Measurements from ENCODE around the gene FSTL3. TPM values are rescaled to one million over a fixed set of nuclear protein-coding genes. Genes with fewer than 3 reads are reported as not detected.
"Not testable (repeated sequence)": the region's sequence is repeated elsewhere in the genome, so short reads cannot be mapped to it uniquely, and the experiment has no call there.

The FSTL3 gene
- 3.1 TPM for total RNA-seq
- polyA plus RNA-seq, result 12.5 TPM
- long read RNA-seq, donor 1, result 0 reads
- long read RNA-seq, donor 2, partial matches to known transcripts, result 0 of 2 reads
- long read RNA-seq, donor 2, other reads (novel, unspliced or antisense), result 0 of 2 reads
- long read RNA-seq, donor 3, partial matches to known transcripts, result 0 of 1 reads
- long read RNA-seq, donor 3, other reads (novel, unspliced or antisense), result 0 of 1 reads
- long read RNA-seq, donor 4, result 0 reads
- long read RNA-seq, donor 5, partial matches to known transcripts, result 0 of 5 reads
- long read RNA-seq, donor 5, other reads (novel, unspliced or antisense), result 0 of 5 reads
- long read RNA-seq, donor 6, partial matches to known transcripts, result 0 of 1 reads
- long read RNA-seq, donor 6, other reads (novel, unspliced or antisense), result 0 of 1 reads
- long read RNA-seq, donor 7, partial matches to known transcripts, result 0 of 1 reads
- long read RNA-seq, donor 7, other reads (novel, unspliced or antisense), result 0 of 1 reads
- long read RNA-seq, donor 8, result 0 reads
- long read RNA-seq, donor 9, result 0 reads
- long read RNA-seq, donor 10, partial matches to known transcripts, result 0 of 1 reads
- long read RNA-seq, donor 10, other reads (novel, unspliced or antisense), result 0 of 1 reads

DNA sequence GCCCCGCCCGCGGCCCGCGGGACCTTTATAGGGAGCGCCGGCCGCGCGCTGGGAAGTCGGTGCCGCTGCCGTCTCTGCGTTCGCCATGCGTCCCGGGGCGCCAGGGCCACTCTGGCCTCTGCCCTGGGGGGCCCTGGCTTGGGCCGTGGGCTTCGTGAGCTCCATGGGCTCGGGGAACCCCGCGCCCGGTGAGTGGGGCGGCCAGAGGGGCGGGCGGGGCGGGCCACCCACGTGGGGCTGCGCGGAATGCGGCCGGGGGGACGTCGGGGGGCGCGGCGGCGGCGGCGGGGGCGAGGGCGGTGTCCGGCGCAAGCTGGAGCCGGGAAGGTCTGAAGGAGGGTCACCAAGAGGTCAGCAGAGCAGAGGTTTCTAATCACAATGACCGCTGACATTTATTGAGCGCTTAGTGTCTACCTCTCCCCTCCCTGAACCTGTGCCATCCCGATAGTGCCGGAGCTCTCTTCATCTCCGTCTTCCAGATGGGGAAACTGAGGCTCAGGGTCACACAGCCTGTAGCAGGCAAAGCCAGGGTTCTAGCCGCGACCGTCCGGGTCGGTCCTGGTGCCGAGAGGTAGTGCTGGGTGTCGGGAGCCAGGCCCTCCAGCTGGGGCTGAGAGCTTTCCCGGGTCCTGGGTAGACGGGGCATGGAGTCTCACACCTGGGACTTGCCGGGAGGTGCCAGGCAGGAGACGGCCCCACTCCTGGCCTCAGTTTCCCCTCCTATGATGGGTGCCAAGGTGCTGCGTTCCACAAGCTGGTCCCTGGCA is at the start of gene FSTL3:
TSS of gene FSTL3 (plus strand) at position 54 of the 767 bp plus-strand sequence. CDS start at position 86, 32 bp downstream.
- no peak for DNase-seq (ENCODE audit: low read depth in 6 of 9, low spot score in 9 of 9)
- Histone ChIP-seq H3K9me3 (ENCODE audit: control insufficient read depth in 2 of 2, insufficient read depth in 1 of 2, low read length in 1 of 2) (peaks cover 0 to under 1% of the 10 kb centered on the region in 2 donors), H3K36me3 (ENCODE audit: control insufficient read depth in 2 of 2, insufficient read depth in 2 of 2, low read length in 1 of 2) (no peaks in the 10 kb centered on the region), H3K4me1 (ENCODE audit: control insufficient read depth in 2 of 2, insufficient read depth in 2 of 2, low read length in 2 of 2) (peaks cover 5 to 18% of the 10 kb centered on the region in 2 donors), H3K27ac (ENCODE audit: low read depth in 1 of 2, low read length in 1 of 2) (no peak within 1 kb of the TSS), H3K4me3 (ENCODE audit: low read length in 2 of 2) (no peak within 1 kb of the TSS), H3K27me3 (ENCODE audit: control insufficient read depth in 2 of 2, insufficient read depth in 1 of 2, low read length in 1 of 2) (peaks cover 34 to 70% of the 10 kb centered on the region in 2 donors)
- WGBS, result 17% methylated on average over 63 of the region's 63 CpGs

DNA sequence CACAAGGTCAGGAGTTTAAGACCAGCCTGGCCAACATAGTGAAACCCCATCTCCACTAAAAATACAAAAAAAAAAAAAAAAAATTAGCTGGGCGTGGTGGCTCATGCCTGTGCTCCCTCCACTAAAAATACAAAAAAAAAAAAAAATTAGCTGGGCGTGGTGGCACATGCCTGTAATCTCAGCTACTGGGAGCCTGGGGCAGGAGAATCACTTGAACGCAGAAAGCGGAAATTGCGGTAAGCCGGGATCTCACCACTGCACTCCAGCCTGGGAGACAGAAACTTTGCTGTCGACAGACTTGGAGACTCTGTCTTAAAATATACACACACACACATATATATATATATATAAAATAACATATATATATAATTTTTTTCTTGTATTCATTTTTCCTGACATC is 49.6 kb upstream of the FSTL3 start:
- H3K4me3 ChIP-seq (ENCODE audit: low read length in 2 of 2); H3K27me3 ChIP-seq (ENCODE audit: control insufficient read depth in 2 of 2, insufficient read depth in 1 of 2, low read length in 1 of 2); H3K27ac ChIP-seq (ENCODE audit: low read depth in 1 of 2, low read length in 1 of 2); DNase-seq (ENCODE audit: low read depth in 6 of 9, low spot score in 9 of 9); H3K4me1 ChIP-seq (ENCODE audit: control insufficient read depth in 2 of 2, insufficient read depth in 2 of 2, low read length in 2 of 2); H3K9me3 ChIP-seq (ENCODE audit: control insufficient read depth in 2 of 2, insufficient read depth in 1 of 2, low read length in 1 of 2): not testable (repeated sequence)
- peaks cover 47 to 63% of the 10 kb centered on the region in 2 donors for H3K36me3 ChIP-seq (ENCODE audit: control insufficient read depth in 2 of 2, insufficient read depth in 2 of 2, low read length in 1 of 2)
- 97% methylated on average over 7 of the region's 7 CpGs for WGBS

DNA sequence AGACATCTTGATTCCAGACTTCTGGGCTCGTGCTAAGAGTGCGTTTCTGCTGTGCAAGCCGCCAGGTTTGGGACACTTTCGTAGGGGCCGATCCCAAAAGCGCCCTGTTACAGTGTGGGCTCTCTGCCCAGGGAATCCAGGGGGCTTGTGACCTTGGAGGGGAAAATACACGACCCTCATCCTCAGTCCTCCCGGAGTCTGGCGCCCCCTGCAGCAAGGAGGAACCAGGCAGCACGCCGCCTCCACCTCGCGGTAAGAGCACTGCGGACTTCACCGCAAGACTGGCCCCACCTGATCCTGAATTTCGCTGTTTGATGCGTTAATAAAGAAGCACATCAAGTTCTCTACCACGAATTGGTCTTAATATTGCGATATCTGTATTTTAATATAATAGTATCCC is 48.0 kb upstream of the FSTL3 start:
- H3K36me3 ChIP-seq (ENCODE audit: control insufficient read depth in 2 of 2, insufficient read depth in 2 of 2, low read length in 1 of 2), result peaks cover 37 to 47% of the 10 kb centered on the region in 2 donors
- H3K9me3 ChIP-seq (ENCODE audit: control insufficient read depth in 2 of 2, insufficient read depth in 1 of 2, low read length in 1 of 2), result peaks cover 0 to 4% of the 10 kb centered on the region in 2 donors
- 93% methylated on average over 19 of the region's 19 CpGs for WGBS

DNA sequence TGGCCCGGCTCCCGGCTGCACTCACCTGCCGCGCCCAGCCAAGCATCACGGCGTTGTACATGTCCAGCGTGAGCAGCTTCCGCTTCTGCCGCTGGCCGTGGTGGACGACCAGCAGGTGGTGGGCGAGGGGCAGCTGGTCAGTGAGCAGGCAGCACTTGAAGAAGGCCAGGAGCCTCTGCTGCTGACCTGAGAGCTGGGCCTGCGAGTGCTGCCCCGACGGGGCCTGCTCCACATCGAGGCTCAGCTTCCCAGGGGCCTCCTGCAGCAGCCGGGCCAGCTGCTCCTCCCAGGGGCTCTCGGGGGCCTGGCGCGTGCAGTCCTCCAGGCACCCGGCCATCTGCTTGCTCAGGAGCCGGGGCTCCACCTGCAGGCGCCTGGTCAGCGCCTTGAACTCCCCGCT is 46.7 kb upstream of the FSTL3 start:
- not testable (repeated sequence) for H3K9me3 ChIP-seq (ENCODE audit: control insufficient read depth in 2 of 2, insufficient read depth in 1 of 2, low read length in 1 of 2); H3K27ac ChIP-seq (ENCODE audit: low read depth in 1 of 2, low read length in 1 of 2); H3K27me3 ChIP-seq (ENCODE audit: control insufficient read depth in 2 of 2, insufficient read depth in 1 of 2, low read length in 1 of 2); H3K4me3 ChIP-seq (ENCODE audit: low read length in 2 of 2); DNase-seq (ENCODE audit: low read depth in 6 of 9, low spot score in 9 of 9)
- Histone ChIP-seq H3K36me3 (ENCODE audit: control insufficient read depth in 2 of 2, insufficient read depth in 2 of 2, low read length in 1 of 2) (peaks cover 34 to 37% of the 10 kb centered on the region in 2 donors), H3K4me1 (ENCODE audit: control insufficient read depth in 2 of 2, insufficient read depth in 2 of 2, low read length in 2 of 2) (peaks cover 17% of the 10 kb centered on the region in 2 donors)
- 95% methylated on average over 25 of the region's 25 CpGs for WGBS

More for the DNA sequence above, 48.0 kb upstream of the FSTL3 start:
- Histone ChIP-seq H3K4me3 (ENCODE audit: low read length in 2 of 2) (no peak overlapping the region), H3K27me3 (ENCODE audit: control insufficient read depth in 2 of 2, insufficient read depth in 1 of 2, low read length in 1 of 2) (no peaks in the 10 kb centered on the region), H3K4me1 (ENCODE audit: control insufficient read depth in 2 of 2, insufficient read depth in 2 of 2, low read length in 2 of 2) (peaks cover 9% of the 10 kb centered on the region in 2 donors), H3K27ac (ENCODE audit: low read depth in 1 of 2, low read length in 1 of 2) (no peak overlapping the region)
- no peak for DNase-seq (ENCODE audit: low read depth in 6 of 9, low spot score in 9 of 9)

DNA sequence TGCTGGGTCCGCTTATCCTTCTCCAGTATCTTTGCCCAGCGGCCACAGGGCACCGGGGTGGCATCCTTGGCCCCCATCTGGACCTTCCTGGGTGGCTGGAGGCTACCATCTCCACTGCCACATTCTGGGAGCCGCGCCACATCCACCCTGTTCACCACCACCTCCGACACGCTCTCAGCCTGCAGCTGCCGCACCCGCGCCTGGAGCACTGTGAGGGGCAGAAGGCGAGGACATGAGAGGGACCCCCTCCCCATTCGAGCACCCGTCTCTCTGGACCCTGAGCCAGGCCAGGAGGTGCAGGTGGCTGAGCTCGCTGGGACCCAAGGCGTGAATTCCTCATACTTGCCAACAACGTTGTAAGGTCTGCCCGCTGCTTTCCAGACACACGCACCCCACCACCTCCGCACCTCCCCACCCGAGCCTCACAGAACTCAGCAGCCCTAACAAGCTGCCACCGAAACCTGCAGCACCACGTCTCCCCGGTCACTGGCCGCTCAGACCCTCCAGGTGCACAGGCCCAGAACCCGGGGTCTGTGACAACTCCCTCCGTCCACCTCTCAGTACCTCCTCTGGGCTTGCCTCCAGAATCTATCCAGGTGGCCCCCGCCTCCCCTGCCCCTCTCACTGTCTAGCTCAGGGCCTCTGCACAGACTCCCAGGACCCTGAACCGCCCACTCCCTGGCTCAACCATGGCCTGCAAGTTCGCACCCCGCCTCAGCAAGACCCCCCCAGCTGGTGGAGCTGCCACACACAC is 46.1 kb upstream of the FSTL3 start:
- Histone ChIP-seq H3K4me3 (ENCODE audit: low read length in 2 of 2) (no peak overlapping the region), H3K36me3 (ENCODE audit: control insufficient read depth in 2 of 2, insufficient read depth in 2 of 2, low read length in 1 of 2) (peaks cover 27 to 35% of the 10 kb centered on the region in 2 donors)
- WGBS, result 96% methylated on average over 30 of the region's 30 CpGs

DNA sequence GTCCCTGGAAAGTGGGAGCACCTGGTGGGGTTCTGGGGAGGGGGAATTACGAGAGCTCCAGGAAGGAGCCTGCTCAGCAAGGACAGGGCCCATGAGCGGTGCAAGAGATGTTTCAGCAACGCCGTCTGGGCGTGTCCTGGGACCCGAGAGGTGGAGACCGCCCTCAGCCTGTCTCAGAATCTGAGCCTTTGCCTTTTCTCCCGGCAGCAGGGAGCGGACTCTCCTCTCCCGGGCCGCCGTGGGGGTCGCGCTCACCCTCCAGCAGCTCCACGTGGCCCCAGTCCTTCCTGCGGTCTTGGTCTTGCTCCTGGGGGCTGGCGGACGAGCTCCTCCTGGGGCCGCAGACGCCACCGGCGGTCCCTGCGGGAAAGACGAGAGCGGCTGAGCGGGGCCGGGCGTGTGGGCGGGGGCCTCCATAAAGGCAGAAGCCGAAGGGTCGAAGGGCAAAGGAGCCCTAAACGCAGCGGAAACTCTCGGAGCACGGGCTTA is 43.6 kb upstream of the FSTL3 start:
- Histone ChIP-seq H3K27ac (ENCODE audit: low read depth in 1 of 2, low read length in 1 of 2) (peak overlapping the region; percentile 43 to 80), H3K4me1 (ENCODE audit: control insufficient read depth in 2 of 2, insufficient read depth in 2 of 2, low read length in 2 of 2) (peaks cover 17% of the 10 kb centered on the region in 2 donors), H3K9me3 (ENCODE audit: control insufficient read depth in 2 of 2, insufficient read depth in 1 of 2, low read length in 1 of 2) (peaks cover 0 to 5% of the 10 kb centered on the region in 2 donors), H3K27me3 (ENCODE audit: control insufficient read depth in 2 of 2, insufficient read depth in 1 of 2, low read length in 1 of 2) (peaks cover 0 to 2% of the 10 kb centered on the region in 2 donors), H3K36me3 (ENCODE audit: control insufficient read depth in 2 of 2, insufficient read depth in 2 of 2, low read length in 1 of 2) (peaks cover 23% of the 10 kb centered on the region in 2 donors), H3K4me3 (ENCODE audit: low read length in 2 of 2) (peak overlapping the region; percentile 90 to 91)
- peak in 2 of 9 donors; percentile 11 to 36 for DNase-seq (ENCODE audit: low read depth in 6 of 9, low spot score in 9 of 9)
- 10% methylated on average over 35 of the region's 35 CpGs for WGBS

More for the DNA sequence above, 46.1 kb upstream of the FSTL3 start:
- no peak overlapping the region for H3K27ac ChIP-seq (ENCODE audit: low read depth in 1 of 2, low read length in 1 of 2)
- peaks cover 0 to 5% of the 10 kb centered on the region in 2 donors for H3K9me3 ChIP-seq (ENCODE audit: control insufficient read depth in 2 of 2, insufficient read depth in 1 of 2, low read length in 1 of 2)
- H3K27me3 ChIP-seq (ENCODE audit: control insufficient read depth in 2 of 2, insufficient read depth in 1 of 2, low read length in 1 of 2), result no peaks in the 10 kb centered on the region
- DNase-seq (ENCODE audit: low read depth in 6 of 9, low spot score in 9 of 9), result no peak
- H3K4me1 ChIP-seq (ENCODE audit: control insufficient read depth in 2 of 2, insufficient read depth in 2 of 2, low read length in 2 of 2), result peaks cover 17% of the 10 kb centered on the region in 2 donors

DNA sequence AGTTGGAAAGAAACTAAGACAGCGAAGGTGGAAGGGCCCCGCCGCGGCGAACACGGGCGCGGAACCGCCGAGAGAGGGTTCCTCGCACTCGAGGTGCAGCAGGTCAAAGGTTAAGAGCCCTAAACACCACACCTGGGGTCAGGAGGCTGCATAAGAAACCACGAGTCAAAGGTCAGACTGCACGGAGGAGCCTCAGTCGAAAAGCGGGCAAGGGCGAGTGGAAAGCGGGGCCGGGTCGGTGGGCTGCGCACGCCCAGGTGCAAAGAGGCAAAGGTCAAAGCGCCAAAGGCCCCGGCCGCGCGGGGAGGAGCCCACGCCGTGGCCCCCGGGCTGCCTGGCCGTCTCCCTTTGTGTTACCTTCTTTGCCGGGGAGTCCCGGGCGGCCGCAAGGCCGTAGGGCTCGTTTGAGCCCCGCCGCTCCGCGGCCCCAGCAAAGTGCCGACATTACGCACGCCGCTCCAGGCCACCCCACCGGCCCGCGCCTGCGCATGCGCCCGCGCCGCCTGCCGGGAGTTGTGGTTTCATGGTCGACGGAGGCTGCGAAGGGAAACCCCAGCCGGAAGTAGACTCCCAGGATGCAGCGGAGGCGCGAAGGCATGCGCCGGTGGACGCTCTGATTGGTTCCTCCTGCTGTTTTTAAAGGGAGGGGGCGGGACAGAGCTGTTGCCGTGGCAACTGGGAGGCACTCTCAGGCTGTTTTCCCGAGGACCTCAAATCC is 43.0 kb upstream of the FSTL3 start, which contains the start of gene POLRMT:
TSS of gene POLRMT (minus strand) at position 470 of the 718 bp plus-strand sequence. CDS start at position 445, 25 bp downstream.
- peak; percentile 92 to 99 (median 95) for DNase-seq (ENCODE audit: low read depth in 6 of 9, low spot score in 9 of 9)
- WGBS, result under 1% methylated on average over 67 of the region's 67 CpGs
- Histone ChIP-seq H3K9me3 (ENCODE audit: control insufficient read depth in 2 of 2, insufficient read depth in 1 of 2, low read length in 1 of 2) (peaks cover 0 to 5% of the 10 kb centered on the region in 2 donors), H3K27me3 (ENCODE audit: control insufficient read depth in 2 of 2, insufficient read depth in 1 of 2, low read length in 1 of 2) (peaks cover under 1 to 5% of the 10 kb centered on the region in 2 donors), H3K27ac (ENCODE audit: low read depth in 1 of 2, low read length in 1 of 2) (peak within 1 kb of the TSS; percentile 43 to 80), H3K4me3 (ENCODE audit: low read length in 2 of 2) (peak within 1 kb of the TSS; percentile 90 to 91), H3K4me1 (ENCODE audit: control insufficient read depth in 2 of 2, insufficient read depth in 2 of 2, low read length in 2 of 2) (peaks cover 17% of the 10 kb centered on the region in 2 donors), H3K36me3 (ENCODE audit: control insufficient read depth in 2 of 2, insufficient read depth in 2 of 2, low read length in 1 of 2) (peaks cover 18 to 19% of the 10 kb centered on the region in 2 donors)
